ENCODE data around the gene FMR1NB. TPM values are rescaled to one million over a fixed set of nuclear protein-coding genes. Genes with fewer than 3 reads are reported as not detected.

Gene FMR1NB
- total and polyA plus RNA-seq, 7 donors: not detected

- Histone ChIP-seq H3K4me1 (no peaks in the 10 kb centered on the region), H3K9me3 (no peaks in the 10 kb centered on the region), H3K4me3 (no peak overlapping the region), H3K36me3 (no peaks in the 10 kb centered on the region), H3K27ac (no peak overlapping the region), H3K27me3 (no peaks in the 10 kb centered on the region)
- DNase-seq: no peak
- TF ChIP-seq POLR2AphosphoS5 (IDR thresholded peaks at IDR 0.05) (no peak), POLR2A (IDR thresholded peaks at IDR 0.05) (no peak), CTCF (IDR thresholded peaks at IDR 0.05) (no peak), EP300 (IDR thresholded peaks at IDR 0.05) (no peak)
- intact Hi-C loops (cut with DNase I): no loop called here
- WGBS, 2 donors: 92 to 94% methylated on average over 35 of the region's 35 CpGs
Observed at GRCh38 chrX:148051973-148052372, 70.8 kb downstream of the FMR1NB start.

DNA sequence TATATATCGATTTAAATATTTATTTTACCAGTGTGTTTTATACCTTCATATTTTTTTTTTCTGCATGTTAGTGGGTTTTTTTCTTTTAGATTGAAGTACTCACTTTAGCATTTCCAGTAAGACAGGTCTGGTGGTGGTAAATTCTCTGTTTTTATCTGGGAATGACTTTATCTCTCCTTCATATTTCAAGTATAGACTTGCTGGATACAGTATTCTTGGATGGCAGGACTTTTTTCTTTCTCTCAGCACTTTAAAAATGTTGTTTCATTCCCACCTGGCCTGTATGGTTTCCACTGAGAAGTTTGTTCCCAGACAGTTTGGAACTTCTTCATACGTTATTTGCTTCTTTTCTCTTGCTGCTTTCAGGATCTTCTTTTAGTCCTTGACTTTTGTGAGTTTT lies 86.1 kb downstream of the FMR1NB start:
- no peak for TF ChIP-seq POLR2A (IDR thresholded peaks at IDR 0.05)
- TF ChIP-seq CTCF (IDR thresholded peaks at IDR 0.05): no peak
- no peak for TF ChIP-seq EP300 (IDR thresholded peaks at IDR 0.05)
- no peak for TF ChIP-seq POLR2AphosphoS5 (IDR thresholded peaks at IDR 0.05)
- no peak overlapping the region for H3K4me3 ChIP-seq
- no peaks in the 10 kb centered on the region for H3K36me3 ChIP-seq
- intact Hi-C loops (cut with DNase I): no loop called here
- H3K9me3 ChIP-seq: no peaks in the 10 kb centered on the region
- no peaks in the 10 kb centered on the region for H3K27me3 ChIP-seq
- no peak for DNase-seq
- H3K27ac ChIP-seq: no peak overlapping the region
- no peaks in the 10 kb centered on the region for H3K4me1 ChIP-seq
- WGBS, 2 donors: 92 to 95% methylated on average over 2 of the region's 2 CpGs

DNA sequence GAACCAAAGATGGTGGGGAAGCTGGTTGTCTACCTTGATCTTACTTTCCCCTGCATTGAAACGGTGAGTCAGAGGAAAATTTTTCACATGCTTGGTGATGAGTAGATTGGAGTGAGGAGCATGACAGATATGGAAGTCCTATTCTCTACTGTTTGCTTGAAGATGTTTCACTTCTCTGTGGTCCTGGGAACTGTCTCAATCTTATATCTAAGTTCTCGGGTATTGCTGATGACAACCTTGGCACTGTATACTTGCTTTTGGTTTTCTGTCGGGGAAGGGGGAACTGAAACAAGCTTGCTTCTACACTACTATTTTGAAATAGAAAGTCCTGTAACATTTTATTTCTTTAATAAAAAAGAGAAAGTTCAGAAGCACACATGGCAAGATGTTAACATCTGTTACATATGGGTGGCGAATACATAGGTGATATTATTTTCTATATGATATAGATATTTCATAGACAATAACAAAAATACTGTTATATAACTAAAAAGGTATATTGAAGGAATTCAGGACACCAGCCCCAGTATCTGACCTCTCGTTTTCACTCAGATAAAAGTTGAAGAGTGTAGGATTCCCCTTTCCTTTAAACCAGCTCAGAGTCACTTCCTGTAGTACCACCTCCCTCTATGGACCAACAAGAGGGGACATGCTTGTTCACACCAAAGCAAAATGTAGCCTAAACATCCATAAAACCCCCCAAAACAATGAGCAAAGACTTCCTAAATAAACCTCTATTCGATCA lies 88.8 kb downstream of the FMR1NB start:
- Histone ChIP-seq H3K9me3 (no peaks in the 10 kb centered on the region), H3K4me3 (no peak overlapping the region), H3K4me1 (no peaks in the 10 kb centered on the region), H3K27ac (no peak overlapping the region), H3K27me3 (no peaks in the 10 kb centered on the region), H3K36me3 (no peaks in the 10 kb centered on the region)
- no peak for DNase-seq
- intact Hi-C loops (cut with DNase I): no loop called here
- TF ChIP-seq POLR2AphosphoS5 (IDR thresholded peaks at IDR 0.05) (no peak), CTCF (IDR thresholded peaks at IDR 0.05) (no peak), POLR2A (IDR thresholded peaks at IDR 0.05) (no peak), EP300 (IDR thresholded peaks at IDR 0.05) (no peak)
- 81 to 82% methylated on average over 6 of the region's 6 CpGs for WGBS, 2 donors

- no peak for TF ChIP-seq POLR2AphosphoS5 (IDR thresholded peaks at IDR 0.05)
- no peak for TF ChIP-seq CTCF (IDR thresholded peaks at IDR 0.05)
- no peak for TF ChIP-seq EP300 (IDR thresholded peaks at IDR 0.05)
- no peak for TF ChIP-seq POLR2A (IDR thresholded peaks at IDR 0.05)
- Histone ChIP-seq H3K27ac (no peak overlapping the region), H3K9me3 (no peaks in the 10 kb centered on the region), H3K36me3 (no peaks in the 10 kb centered on the region), H3K4me1 (no peaks in the 10 kb centered on the region), H3K27me3 (no peaks in the 10 kb centered on the region), H3K4me3 (no peak overlapping the region)
- DNase-seq: no peak
- intact Hi-C loops (cut with DNase I): no loop called here
- 89 to 96% methylated on average over 1 of the region's 1 CpG for WGBS, 2 donors
Observed at GRCh38 chrX:148070504-148070877, 89.4 kb downstream of the FMR1NB start.

Small RNA genes lying within 50 kb of the gene (small RNA-seq; reads per million reads assigned to genes)
- gene RNA5SP524: 0 reads per million in 3 donors

Other genes with a start within 250 kb of the FMR1NB start
- gene FMR1, start 69.4 kb upstream of the FMR1NB start, total RNA-seq: 10 to 100 TPM; 29.4 to 35.2 (median 33.7) TPM
- 10 to 100 TPM; 18.6 to 23.3 (median 19.4) TPM for gene FMR1, start 69.4 kb upstream of the FMR1NB start, polyA plus RNA-seq

Measured in sigmoid colon (tissue), 7 donors.